ENCODE measurements around the gene UVSSA. TPM values are rescaled to one million over a fixed set of nuclear protein-coding genes. Genes with fewer than 3 reads are reported as not detected.
"Not testable (repeated sequence)": the region's sequence is repeated elsewhere in the genome, so short reads cannot be mapped to it uniquely, and the experiment has no call there.

Gene UVSSA
- total and polyA plus RNA-seq, 9 donors = 5.5 to 13.6 (median 9.1) TPM

- Histone ChIP-seq H3K27ac (ENCODE audit: low read length) (no peak overlapping the region), H3K4me1 (ENCODE audit: control insufficient read depth, insufficient read depth, low read length) (no peaks in the 10 kb centered on the region), H3K9me3 (replicated peaks; ENCODE audit: control insufficient read depth, low read depth, low read length) (peaks cover 2% of the 10 kb centered on the region), H3K36me3 (ENCODE audit: control insufficient read depth, insufficient read depth, low read length) (peaks cover 15% of the 10 kb centered on the region), H3K27me3 (ENCODE audit: control insufficient read depth, insufficient read depth, low read length) (no peaks in the 10 kb centered on the region), H3K4me3 (ENCODE audit: low read length) (no peak overlapping the region)
- no peak for DNase-seq
- WGBS (ENCODE audit: insufficient coverage) = 90% methylated on average over 9 of the region's 16 CpGs
Measured at GRCh38 chr4:1384675-1385372, 37.8 kb downstream of the UVSSA start.

GRCh38 chr4:1385373-1386340, 38.6 kb downstream of the UVSSA start:
- Histone ChIP-seq H3K27ac (ENCODE audit: low read length) (no peak overlapping the region), H3K9me3 (replicated peaks; ENCODE audit: control insufficient read depth, low read depth, low read length) (peaks cover 2% of the 10 kb centered on the region), H3K4me3 (ENCODE audit: low read length) (no peak overlapping the region), H3K36me3 (ENCODE audit: control insufficient read depth, insufficient read depth, low read length) (peaks cover 15% of the 10 kb centered on the region), H3K4me1 (ENCODE audit: control insufficient read depth, insufficient read depth, low read length) (no peaks in the 10 kb centered on the region), H3K27me3 (ENCODE audit: control insufficient read depth, insufficient read depth, low read length) (no peaks in the 10 kb centered on the region)
- DNase-seq = no peak
- WGBS (ENCODE audit: insufficient coverage) = 93% methylated on average over 44 of the region's 44 CpGs

- H3K4me3 ChIP-seq (ENCODE audit: low read length); H3K27me3 ChIP-seq (ENCODE audit: control insufficient read depth, insufficient read depth, low read length); H3K36me3 ChIP-seq (ENCODE audit: control insufficient read depth, insufficient read depth, low read length); H3K4me1 ChIP-seq (ENCODE audit: control insufficient read depth, insufficient read depth, low read length); DNase-seq; H3K27ac ChIP-seq (ENCODE audit: low read length): not testable (repeated sequence)
- H3K9me3 ChIP-seq (replicated peaks; ENCODE audit: control insufficient read depth, low read depth, low read length) = peaks cover 35% of the 10 kb centered on the region
- 96% methylated on average over 3 of the region's 5 CpGs for whole genome bisulfite sequencing (ENCODE audit: insufficient coverage)
Measured at GRCh38 chr4:1393363-1393762, 46.4 kb downstream of the UVSSA start.

- Histone ChIP-seq H3K9me3 (replicated peaks; ENCODE audit: control insufficient read depth, low read depth, low read length) (peaks cover 40% of the 10 kb centered on the region), H3K36me3 (ENCODE audit: control insufficient read depth, insufficient read depth, low read length) (peaks cover 5% of the 10 kb centered on the region), H3K27me3 (ENCODE audit: control insufficient read depth, insufficient read depth, low read length) (peaks cover under 1% of the 10 kb centered on the region), H3K27ac (ENCODE audit: low read length) (no peak overlapping the region), H3K4me1 (ENCODE audit: control insufficient read depth, insufficient read depth, low read length) (no peaks in the 10 kb centered on the region), H3K4me3 (ENCODE audit: low read length) (no peak overlapping the region)
- WGBS (ENCODE audit: insufficient coverage) = 87% methylated on average over 8 of the region's 10 CpGs
- DNase-seq = no peak
Measured at GRCh38 chr4:1393866-1394265, 46.9 kb downstream of the UVSSA start.

- H3K4me3 ChIP-seq (ENCODE audit: low read length); H3K36me3 ChIP-seq (ENCODE audit: control insufficient read depth, insufficient read depth, low read length); H3K27ac ChIP-seq (ENCODE audit: low read length); H3K4me1 ChIP-seq (ENCODE audit: control insufficient read depth, insufficient read depth, low read length); DNase-seq; H3K27me3 ChIP-seq (ENCODE audit: control insufficient read depth, insufficient read depth, low read length): not testable (repeated sequence)
- WGBS (ENCODE audit: insufficient coverage) = 95% methylated on average over 55 of the region's 63 CpGs
- peaks cover 40% of the 10 kb centered on the region for H3K9me3 ChIP-seq (replicated peaks; ENCODE audit: control insufficient read depth, low read depth, low read length)
Measured at GRCh38 chr4:1394554-1395388, 47.8 kb downstream of the UVSSA start.

- not testable (repeated sequence) for H3K4me3 ChIP-seq (ENCODE audit: low read length); H3K4me1 ChIP-seq (ENCODE audit: control insufficient read depth, insufficient read depth, low read length); DNase-seq; H3K36me3 ChIP-seq (ENCODE audit: control insufficient read depth, insufficient read depth, low read length); H3K27ac ChIP-seq (ENCODE audit: low read length)
- peaks cover 40% of the 10 kb centered on the region for H3K9me3 ChIP-seq (replicated peaks; ENCODE audit: control insufficient read depth, low read depth, low read length)
- WGBS (ENCODE audit: insufficient coverage) = 98% methylated on average over 26 of the region's 26 CpGs
- peaks cover 12% of the 10 kb centered on the region for H3K27me3 ChIP-seq (ENCODE audit: control insufficient read depth, insufficient read depth, low read length)
Measured at GRCh38 chr4:1395389-1395820, 48.4 kb downstream of the UVSSA start.

GRCh38 chr4:1395941-1396805, 49.2 kb downstream of the UVSSA start:
- H3K4me3 ChIP-seq (ENCODE audit: low read length) = no peak overlapping the region
- DNase-seq = no peak
- no peaks in the 10 kb centered on the region for H3K4me1 ChIP-seq (ENCODE audit: control insufficient read depth, insufficient read depth, low read length)
- H3K27ac ChIP-seq (ENCODE audit: low read length) = no peak overlapping the region
- H3K9me3 ChIP-seq (replicated peaks; ENCODE audit: control insufficient read depth, low read depth, low read length) = peaks cover 38% of the 10 kb centered on the region
- peaks cover 20% of the 10 kb centered on the region for H3K27me3 ChIP-seq (ENCODE audit: control insufficient read depth, insufficient read depth, low read length)
- H3K36me3 ChIP-seq (ENCODE audit: control insufficient read depth, insufficient read depth, low read length) = peaks cover 5% of the 10 kb centered on the region
- WGBS (ENCODE audit: insufficient coverage) = 89% methylated on average over 6 of the region's 13 CpGs

- Histone ChIP-seq H3K9me3 (replicated peaks; ENCODE audit: control insufficient read depth, low read depth, low read length) (peaks cover 37% of the 10 kb centered on the region), H3K4me3 (ENCODE audit: low read length) (no peak overlapping the region), H3K4me1 (ENCODE audit: control insufficient read depth, insufficient read depth, low read length) (no peaks in the 10 kb centered on the region), H3K36me3 (ENCODE audit: control insufficient read depth, insufficient read depth, low read length) (peaks cover 5% of the 10 kb centered on the region), H3K27me3 (ENCODE audit: control insufficient read depth, insufficient read depth, low read length) (peaks cover 27% of the 10 kb centered on the region), H3K27ac (ENCODE audit: low read length) (no peak overlapping the region)
- DNase-seq = no peak
- 97% methylated on average over 7 of the region's 11 CpGs for WGBS (ENCODE audit: insufficient coverage)
Measured at GRCh38 chr4:1396806-1397455, 49.9 kb downstream of the UVSSA start.

All from muscle of leg (tissue), 11 donors.